ENCODE results near the gene MRPL48.

MRPL48 gene

DNA sequence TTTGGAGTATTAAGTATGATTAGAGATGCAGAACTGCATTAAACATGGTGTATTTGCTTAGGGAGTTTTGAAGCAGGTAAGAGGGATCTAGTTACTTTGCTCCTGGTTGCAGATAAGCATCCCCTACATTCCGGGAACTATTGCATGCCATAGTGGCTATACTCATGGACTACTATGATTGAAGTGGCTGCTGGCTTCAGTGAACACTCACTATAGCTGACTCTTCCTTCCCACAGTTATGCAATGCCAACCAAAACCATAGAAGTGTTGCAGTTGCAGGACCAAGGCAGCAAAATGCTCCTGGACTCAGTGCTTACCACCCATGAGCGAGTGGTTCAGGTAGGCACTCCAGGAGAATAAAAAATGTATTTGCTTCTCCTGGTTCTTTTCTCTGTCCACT, 72.0 kb downstream of the MRPL48 start:
- Histone ChIP-seq H4K12ac (ENCODE audit: low read depth, low read length) (no peak overlapping the region), H3K79me1 (ENCODE audit: low read length) (no peaks in the 10 kb centered on the region), H3K36me3 (ENCODE audit: control insufficient read depth in 1 of 2, insufficient read depth in 2 of 2, low read length in 2 of 2) (peaks cover 3 to 7% of the 10 kb centered on the region in 2 experiments), H4K8ac (ENCODE audit: low read depth, low read length) (no peak overlapping the region), H3K27me3 (ENCODE audit: insufficient read depth, low read length) (no peaks in the 10 kb centered on the region), H3K4me2 (ENCODE audit: low read length) (no peak overlapping the region), H2AFZ (ENCODE audit: insufficient read depth, low read length, poor library complexity) (no peak overlapping the region), H2AK5ac (ENCODE audit: low read length) (no peak overlapping the region), H3K14ac (ENCODE audit: low read length) (no peak overlapping the region), H3K18ac (ENCODE audit: low read length) (no peak overlapping the region), H3K4me3 (ENCODE audit: low read depth, low read length) (no peak overlapping the region), H2BK5ac (ENCODE audit: low read depth, low read length, poor library complexity) (no peak overlapping the region), H2BK120ac (ENCODE audit: insufficient read depth, low read length, poor library complexity) (no peak overlapping the region), H3K9ac (ENCODE audit: low read length) (no peak overlapping the region), H2BK12ac (ENCODE audit: low read length) (no peak overlapping the region), H3K27ac (ENCODE audit: low read depth, low read length) (no peak overlapping the region), H3K4me1 (ENCODE audit: control insufficient read depth in 1 of 2, insufficient read depth in 2 of 2, low read length in 2 of 2) (no peaks in the 10 kb centered on the region), H4K91ac (ENCODE audit: low read depth, low read length) (no peak overlapping the region), H3K9me3 (ENCODE audit: insufficient read depth, low read depth, low read length) (no peaks in the 10 kb centered on the region), H3K79me2 (ENCODE audit: control insufficient read depth, insufficient read depth, low read length, poor library complexity) (no peaks in the 10 kb centered on the region), H3K4ac (ENCODE audit: low read depth, low read length) (no peak overlapping the region), H3K23ac (ENCODE audit: low read length) (no peak overlapping the region)
- peak; percentile 27 to 58 for DNase-seq
- no CpG with 5 or more reads among the region's 2 CpGs for WGBS (ENCODE audit: extremely low coverage, insufficient coverage, insufficient read length)

DNA sequence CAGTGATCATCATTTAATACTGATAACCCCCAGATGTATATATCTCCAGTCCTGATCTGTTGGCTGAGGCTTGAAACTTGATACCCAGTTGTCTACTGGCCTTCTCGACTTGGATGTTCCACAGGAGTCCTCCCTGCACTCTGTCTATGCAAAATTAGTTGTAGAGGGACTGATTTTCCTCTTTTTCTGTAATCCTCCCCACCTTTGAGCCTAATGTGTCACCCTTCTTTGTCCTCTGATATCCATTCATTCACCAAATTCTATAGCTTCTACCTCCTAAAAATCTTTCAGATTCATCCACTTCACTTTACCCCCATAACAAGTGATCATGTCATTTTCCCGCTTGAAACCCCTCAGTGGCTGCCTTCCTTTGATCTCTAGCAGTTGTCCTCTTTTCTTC, 72.5 kb downstream of the MRPL48 start:
- H4K8ac ChIP-seq (ENCODE audit: low read depth, low read length): no peak overlapping the region
- H3K4me1 ChIP-seq (ENCODE audit: control insufficient read depth in 1 of 2, insufficient read depth in 2 of 2, low read length in 2 of 2): no peaks in the 10 kb centered on the region
- H2BK12ac ChIP-seq (ENCODE audit: low read length): no peak overlapping the region
- H3K18ac ChIP-seq (ENCODE audit: low read length): no peak overlapping the region
- H2BK120ac ChIP-seq (ENCODE audit: insufficient read depth, low read length, poor library complexity): no peak overlapping the region
- no peak overlapping the region for H3K4me2 ChIP-seq (ENCODE audit: low read length)
- H2AFZ ChIP-seq (ENCODE audit: insufficient read depth, low read length, poor library complexity): no peak overlapping the region
- H4K12ac ChIP-seq (ENCODE audit: low read depth, low read length): no peak overlapping the region
- no peaks in the 10 kb centered on the region for H3K79me2 ChIP-seq (ENCODE audit: control insufficient read depth, insufficient read depth, low read length, poor library complexity)
- no peak overlapping the region for H4K91ac ChIP-seq (ENCODE audit: low read depth, low read length)
- no peak overlapping the region for H3K14ac ChIP-seq (ENCODE audit: low read length)
- H3K9ac ChIP-seq (ENCODE audit: low read length): no peak overlapping the region
- H3K4me3 ChIP-seq (ENCODE audit: low read depth, low read length): no peak overlapping the region
- H3K4ac ChIP-seq (ENCODE audit: low read depth, low read length): no peak overlapping the region
- peaks cover 3 to 7% of the 10 kb centered on the region in 2 experiments for H3K36me3 ChIP-seq (ENCODE audit: control insufficient read depth in 1 of 2, insufficient read depth in 2 of 2, low read length in 2 of 2)
- no peak overlapping the region for H2AK5ac ChIP-seq (ENCODE audit: low read length)
- DNase-seq: no peak
- no peak overlapping the region for H3K27ac ChIP-seq (ENCODE audit: low read depth, low read length)
- no CpG with 5 or more reads among the region's 2 CpGs for WGBS (ENCODE audit: extremely low coverage, insufficient coverage, insufficient read length)
- H3K9me3 ChIP-seq (ENCODE audit: insufficient read depth, low read depth, low read length): no peaks in the 10 kb centered on the region
- no peak overlapping the region for H2BK5ac ChIP-seq (ENCODE audit: low read depth, low read length, poor library complexity)
- no peak overlapping the region for H3K23ac ChIP-seq (ENCODE audit: low read length)
- no peaks in the 10 kb centered on the region for H3K79me1 ChIP-seq (ENCODE audit: low read length)
- no peaks in the 10 kb centered on the region for H3K27me3 ChIP-seq (ENCODE audit: insufficient read depth, low read length)

DNA sequence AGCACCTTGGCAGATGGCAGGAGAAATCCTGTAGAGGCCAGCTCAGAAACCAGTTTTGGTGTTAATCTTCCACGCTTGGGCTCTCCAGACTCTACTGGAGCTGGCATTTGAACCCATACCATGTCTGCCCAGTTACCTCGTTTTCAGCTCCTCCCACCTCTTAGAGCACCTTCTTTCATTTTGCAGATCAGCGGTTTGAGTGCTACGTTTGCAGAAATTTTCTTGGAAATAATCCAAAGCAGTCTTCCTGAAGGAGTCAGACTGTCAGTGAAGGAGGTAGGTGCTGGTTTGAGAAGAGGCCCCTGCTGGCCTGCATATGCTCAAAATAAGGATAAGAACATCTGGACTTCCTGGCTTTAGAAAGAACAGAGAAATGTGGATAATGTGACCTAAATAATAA, 75.3 kb downstream of the MRPL48 start:
- H3K36me3 ChIP-seq (ENCODE audit: control insufficient read depth in 1 of 2, insufficient read depth in 2 of 2, low read length in 2 of 2): peaks cover 3 to 7% of the 10 kb centered on the region in 2 experiments
- no peak overlapping the region for H3K4me2 ChIP-seq (ENCODE audit: low read length)
- no peak for DNase-seq
- no peak overlapping the region for H3K14ac ChIP-seq (ENCODE audit: low read length)
- no peaks in the 10 kb centered on the region for H3K79me2 ChIP-seq (ENCODE audit: control insufficient read depth, insufficient read depth, low read length, poor library complexity)
- H4K8ac ChIP-seq (ENCODE audit: low read depth, low read length): no peak overlapping the region
- no peak overlapping the region for H2BK120ac ChIP-seq (ENCODE audit: insufficient read depth, low read length, poor library complexity)
- H2AK5ac ChIP-seq (ENCODE audit: low read length): no peak overlapping the region
- H3K79me1 ChIP-seq (ENCODE audit: low read length): no peaks in the 10 kb centered on the region
- H2BK5ac ChIP-seq (ENCODE audit: low read depth, low read length, poor library complexity): no peak overlapping the region
- no peak overlapping the region for H3K23ac ChIP-seq (ENCODE audit: low read length)
- no peak overlapping the region for H2BK12ac ChIP-seq (ENCODE audit: low read length)
- no peak overlapping the region for H2AFZ ChIP-seq (ENCODE audit: insufficient read depth, low read length, poor library complexity)
- H4K12ac ChIP-seq (ENCODE audit: low read depth, low read length): no peak overlapping the region
- H3K4me1 ChIP-seq (ENCODE audit: control insufficient read depth in 1 of 2, insufficient read depth in 2 of 2, low read length in 2 of 2): peaks cover 0 to 3% of the 10 kb centered on the region in 2 experiments
- no peak overlapping the region for H3K4ac ChIP-seq (ENCODE audit: low read depth, low read length)
- H3K27me3 ChIP-seq (ENCODE audit: insufficient read depth, low read length): no peaks in the 10 kb centered on the region
- no peaks in the 10 kb centered on the region for H3K9me3 ChIP-seq (ENCODE audit: insufficient read depth, low read depth, low read length)
- no peak overlapping the region for H3K9ac ChIP-seq (ENCODE audit: low read length)
- no peak overlapping the region for H3K27ac ChIP-seq (ENCODE audit: low read depth, low read length)
- WGBS (ENCODE audit: extremely low coverage, insufficient coverage, insufficient read length): no CpG with 5 or more reads among the region's 4 CpGs
- H4K91ac ChIP-seq (ENCODE audit: low read depth, low read length): no peak overlapping the region
- no peak overlapping the region for H3K18ac ChIP-seq (ENCODE audit: low read length)
- H3K4me3 ChIP-seq (ENCODE audit: low read depth, low read length): no peak overlapping the region

DNA sequence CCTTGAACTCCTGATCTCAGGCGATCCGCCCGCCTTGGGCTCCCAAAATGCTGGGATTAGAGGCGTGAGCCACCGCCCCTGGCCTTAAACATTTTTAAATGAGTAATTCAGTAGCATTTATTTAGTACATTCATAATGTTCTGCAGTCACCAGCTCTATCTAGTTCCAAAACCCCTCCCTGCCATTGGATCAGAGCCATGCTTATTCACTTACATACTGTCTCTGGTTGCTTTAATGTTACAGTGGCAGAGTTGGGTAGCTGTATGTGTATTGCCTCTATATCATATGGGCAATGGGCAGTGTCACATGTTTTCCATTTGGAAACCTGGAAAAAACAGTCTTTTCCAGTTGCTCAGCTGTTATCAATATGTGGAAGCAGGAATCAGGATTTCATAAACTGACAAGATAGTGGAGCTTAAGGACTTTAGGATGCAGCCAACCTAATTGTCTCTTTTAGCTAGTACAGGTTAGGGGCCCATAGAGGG, 78.5 kb downstream of the MRPL48 start:
- no CpG with 5 or more reads among the region's 5 CpGs for WGBS (ENCODE audit: extremely low coverage, insufficient coverage, insufficient read length)
- no peak overlapping the region for H3K18ac ChIP-seq (ENCODE audit: low read length)
- H2AFZ ChIP-seq (ENCODE audit: insufficient read depth, low read length, poor library complexity): no peak overlapping the region
- H3K79me2 ChIP-seq (ENCODE audit: control insufficient read depth, insufficient read depth, low read length, poor library complexity): no peaks in the 10 kb centered on the region
- H3K23ac ChIP-seq (ENCODE audit: low read length): no peak overlapping the region
- no peak overlapping the region for H2AK5ac ChIP-seq (ENCODE audit: low read length)
- no peak overlapping the region for H3K9ac ChIP-seq (ENCODE audit: low read length)
- no peak overlapping the region for H4K8ac ChIP-seq (ENCODE audit: low read depth, low read length)
- peaks cover 3 to 7% of the 10 kb centered on the region in 2 experiments for H3K36me3 ChIP-seq (ENCODE audit: control insufficient read depth in 1 of 2, insufficient read depth in 2 of 2, low read length in 2 of 2)
- no peak for DNase-seq
- no peak overlapping the region for H3K4me2 ChIP-seq (ENCODE audit: low read length)
- H4K12ac ChIP-seq (ENCODE audit: low read depth, low read length): no peak overlapping the region
- H2BK120ac ChIP-seq (ENCODE audit: insufficient read depth, low read length, poor library complexity): no peak overlapping the region
- no peak overlapping the region for H2BK5ac ChIP-seq (ENCODE audit: low read depth, low read length, poor library complexity)
- no peaks in the 10 kb centered on the region for H3K27me3 ChIP-seq (ENCODE audit: insufficient read depth, low read length)
- no peak overlapping the region for H2BK12ac ChIP-seq (ENCODE audit: low read length)
- no peak overlapping the region for H3K27ac ChIP-seq (ENCODE audit: low read depth, low read length)
- no peak overlapping the region for H3K14ac ChIP-seq (ENCODE audit: low read length)
- no peaks in the 10 kb centered on the region for H3K79me1 ChIP-seq (ENCODE audit: low read length)
- peaks cover 0 to 3% of the 10 kb centered on the region in 2 experiments for H3K4me1 ChIP-seq (ENCODE audit: control insufficient read depth in 1 of 2, insufficient read depth in 2 of 2, low read length in 2 of 2)
- no peak overlapping the region for H3K4me3 ChIP-seq (ENCODE audit: low read depth, low read length)
- no peaks in the 10 kb centered on the region for H3K9me3 ChIP-seq (ENCODE audit: insufficient read depth, low read depth, low read length)
- H4K91ac ChIP-seq (ENCODE audit: low read depth, low read length): no peak overlapping the region
- no peak overlapping the region for H3K4ac ChIP-seq (ENCODE audit: low read depth, low read length)

Data from trophoblast cell (in vitro differentiated cells and primary cell).